ENCODE results near the gene LSM14B.

GRCh38 chr20:62120365-62120762 is 1.9 kb upstream of the LSM14B start:
- TF ChIP-seq ZFX (IDR thresholded peaks at IDR 0.05) (no peak), CTCF (IDR thresholded peaks at IDR 0.05 in 2 of 3, conservative IDR thresholded peaks at IDR 0.05 in 1 of 3; ENCODE audit: borderline replicate concordance in 1 of 3, insufficient read depth in 1 of 3, low read depth in 2 of 3, low read length in 2 of 3) (no peak), RAD21 (IDR thresholded peaks at IDR 0.05; ENCODE audit: low read depth) (no peak), POLR2AphosphoS5 (IDR thresholded peaks at IDR 0.05; ENCODE audit: low read depth, low read length) (no peak), POLR2A (IDR thresholded peaks at IDR 0.05; ENCODE audit: borderline replicate concordance, extremely low read depth, insufficient read depth, insufficient read length) (no peak)
